GM18907 (cell line): Measurements from ENCODE around the gene GPC6.

ENCODE experiments used
- ATAC-seq: cut with Tn5 transposase; IDR thresholded peaks from one replicate; pipeline ENCODE4 v1.9.1; 2021; ENCODE audit warnings: mild to moderate bottlenecking, moderate library complexity; ENCODE audit not compliant: unreplicated experiment

The GPC6 gene

GRCh38 chr13:93268327-93269028 is 41.9 kb downstream of the GPC6 start:
- no peak for ATAC-seq

GRCh38 chr13:93270769-93271742 is 44.4 kb downstream of the GPC6 start:
- no peak for ATAC-seq

GRCh38 chr13:93279982-93280381 is 53.4 kb downstream of the GPC6 start:
- ATAC-seq, result no peak

- no peak for ATAC-seq
These were observed 54.1 kb downstream of the GPC6 start for GRCh38 chr13:93280688-93281087.

- no peak for ATAC-seq
These were observed 56.6 kb downstream of the GPC6 start for GRCh38 chr13:93283255-93283654.

- ATAC-seq, result no peak
These were observed 57.5 kb downstream of the GPC6 start for GRCh38 chr13:93284064-93284463.

GRCh38 chr13:93286047-93286446 is 59.4 kb downstream of the GPC6 start:
- no peak for ATAC-seq

GRCh38 chr13:93289053-93289452 is 62.4 kb downstream of the GPC6 start:
- no peak for ATAC-seq

GRCh38 chr13:93289842-93290241 is 63.2 kb downstream of the GPC6 start:
- ATAC-seq, result no peak

- ATAC-seq, result no peak
These were observed 63.9 kb downstream of the GPC6 start for GRCh38 chr13:93290503-93290902.

GRCh38 chr13:93292366-93292765 is 65.8 kb downstream of the GPC6 start:
- ATAC-seq, result no peak

- no peak for ATAC-seq
These were observed 67.1 kb downstream of the GPC6 start for GRCh38 chr13:93293710-93294109.

GRCh38 chr13:93296584-93296983 is 70.0 kb downstream of the GPC6 start:
- no peak for ATAC-seq

- no peak for ATAC-seq
These were observed 72.1 kb downstream of the GPC6 start for GRCh38 chr13:93298713-93299112.

- ATAC-seq, result no peak
These were observed 77.5 kb downstream of the GPC6 start for GRCh38 chr13:93304134-93304533.

GRCh38 chr13:93304868-93305613 is 78.4 kb downstream of the GPC6 start:
- ATAC-seq, result no peak

- no peak for ATAC-seq
These were observed 79.3 kb downstream of the GPC6 start for GRCh38 chr13:93305886-93306285.

- no peak for ATAC-seq
These were observed 80.5 kb downstream of the GPC6 start for GRCh38 chr13:93307136-93307535.

GRCh38 chr13:93307651-93308050 is 81.0 kb downstream of the GPC6 start:
- ATAC-seq, result no peak

GRCh38 chr13:93309886-93310523 is 83.4 kb downstream of the GPC6 start:
- ATAC-seq, result no peak

GRCh38 chr13:93316841-93317240 is 90.2 kb downstream of the GPC6 start:
- ATAC-seq, result no peak
